22Rv1 (cell line): ENCODE measurements around the gene CPTP.

Experiments
- ZFX ChIP-seq: fragments of 450-650 bp; IDR thresholded peaks from 2 replicates; pipeline ENCODE4 v1.6.1; 2017; ENCODE audit warnings: antibody characterized with exemption, borderline replicate concordance
- TF ChIP-seq, protein P1 (sequence below): fragments of 450-650 bp; IDR thresholded peaks from 2 replicates; pipeline ENCODE4 v1.5.1; 2017; ENCODE audit warnings: mild to moderate bottlenecking

DNA sequence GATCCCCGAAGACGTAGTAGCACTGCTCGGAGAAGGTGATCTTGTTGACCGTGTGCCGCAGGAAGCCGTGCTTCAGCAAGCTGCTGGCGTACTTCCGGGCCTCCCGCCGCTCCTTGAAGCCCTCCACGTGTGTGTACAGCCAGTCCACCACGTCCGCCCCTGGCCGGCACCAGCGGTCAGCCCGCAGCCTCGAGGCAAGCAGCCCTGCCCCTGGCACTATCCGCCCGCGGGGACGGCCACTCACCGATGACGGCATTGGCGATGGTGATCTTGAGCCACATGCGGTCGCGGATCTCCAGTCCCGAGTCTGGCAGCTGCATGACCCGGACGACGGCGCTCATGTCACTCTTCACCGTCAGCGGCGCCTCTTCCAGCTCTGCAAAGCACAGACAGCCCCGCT is 13.7 kb downstream of the CPTP start:
- TF ChIP-seq, protein P1, sequence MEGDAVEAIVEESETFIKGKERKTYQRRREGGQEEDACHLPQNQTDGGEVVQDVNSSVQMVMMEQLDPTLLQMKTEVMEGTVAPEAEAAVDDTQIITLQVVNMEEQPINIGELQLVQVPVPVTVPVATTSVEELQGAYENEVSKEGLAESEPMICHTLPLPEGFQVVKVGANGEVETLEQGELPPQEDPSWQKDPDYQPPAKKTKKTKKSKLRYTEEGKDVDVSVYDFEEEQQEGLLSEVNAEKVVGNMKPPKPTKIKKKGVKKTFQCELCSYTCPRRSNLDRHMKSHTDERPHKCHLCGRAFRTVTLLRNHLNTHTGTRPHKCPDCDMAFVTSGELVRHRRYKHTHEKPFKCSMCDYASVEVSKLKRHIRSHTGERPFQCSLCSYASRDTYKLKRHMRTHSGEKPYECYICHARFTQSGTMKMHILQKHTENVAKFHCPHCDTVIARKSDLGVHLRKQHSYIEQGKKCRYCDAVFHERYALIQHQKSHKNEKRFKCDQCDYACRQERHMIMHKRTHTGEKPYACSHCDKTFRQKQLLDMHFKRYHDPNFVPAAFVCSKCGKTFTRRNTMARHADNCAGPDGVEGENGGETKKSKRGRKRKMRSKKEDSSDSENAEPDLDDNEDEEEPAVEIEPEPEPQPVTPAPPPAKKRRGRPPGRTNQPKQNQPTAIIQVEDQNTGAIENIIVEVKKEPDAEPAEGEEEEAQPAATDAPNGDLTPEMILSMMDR = no peak
- no peak for TF ChIP-seq ZFX
